Vagina (tissue), 2 donors: Measurements from ENCODE around the gene CDKN2B-AS1. TPM values are rescaled to one million over a fixed set of nuclear protein-coding genes. Genes with fewer than 3 reads are reported as not detected.
"Not testable (repeated sequence)": the region's sequence is repeated elsewhere in the genome, so short reads cannot be mapped to it uniquely, and the experiment has no call there.

Source experiments
- DNase-seq, 2 donors: peaks; one replicate each; pipeline ENCODE4 v3.0.0-alpha.2; 2017; ENCODE audit errors: extremely low spot score in 2 of 2
- H3K27ac ChIP-seq: fragments of 200-600 bp; sonication (generic); one replicate; pipeline ENCODE4 v1.5.1; 2019
- H3K27me3 ChIP-seq: fragments of 200-600 bp; sonication (generic); one replicate; pipeline ENCODE4 v1.5.1; 2019
- H3K36me3 ChIP-seq, 2 donors: fragments of 200-600 bp; sonication (generic); one replicate each; pipeline ENCODE4 v1.5.1; 2017 to 2019
- H3K4me1 ChIP-seq: fragments of 200-600 bp; sonication (generic); one replicate; pipeline ENCODE4 v1.5.1; 2019
- H3K4me3 ChIP-seq, 2 donors: fragments of 200-600 bp; sonication (generic); 1 replicate in 1 of 2; 2 replicates in 1 of 2; pipeline ENCODE4 v1.5.1; 2016 to 2019
- H3K9me3 ChIP-seq: fragments of 200-600 bp; sonication (generic); one replicate; pipeline ENCODE4 v1.5.1; 2019
- CTCF ChIP-seq, 3 experiments: fragments of 450-650 bp in 2 of 3; fragments of 200-600 bp in 1 of 3; sonication (generic) in 1 of 3; IDR thresholded peaks; one replicate each; pipeline ENCODE4 v1.5.1; 2017 to 2019; ENCODE audit warnings: antibody characterized with exemption in 3 of 3, mild to moderate bottlenecking in 2 of 3, moderate library complexity in 2 of 3
- POLR2A ChIP-seq, 2 donors: fragments of 450-650 bp; IDR thresholded peaks; one replicate each; pipeline ENCODE4 v1.6.1; 2017; ENCODE audit warnings: antibody characterized with exemption in 2 of 2, mild to moderate bottlenecking in 2 of 2, moderate library complexity in 2 of 2
- POLR2AphosphoS5 ChIP-seq, 2 donors: sonication (generic); formaldehyde crosslinking; IDR thresholded peaks; one replicate each; pipeline ENCODE4 v1.9.0; 2017; ENCODE audit warnings: antibody characterized with exemption in 2 of 2, mild to moderate bottlenecking in 2 of 2, low read depth in 1 of 2; ENCODE audit not compliant: insufficient read depth in 1 of 2
- intact Hi-C: fragments of 100-400 bp; cut with DNase I; formaldehyde crosslinking; loops from one replicate; pipeline ENCODE4 v1.15.1; 2023
- total RNA-seq: library from RNA; depleted of rRNA; stranded (reverse); fragments of >200 nt; gene quantifications from one replicate; pipeline ENCODE4 v1.2.3, GENCODE V29; 2016

The CDKN2B-AS1 gene
- total RNA-seq, result 5.9 TPM

- no peaks in the 10 kb centered on the region for H3K36me3 ChIP-seq
- no peaks in the 10 kb centered on the region for H3K27me3 ChIP-seq
- TF ChIP-seq POLR2A (IDR thresholded peaks at IDR 0.05), result no peak
- TF ChIP-seq POLR2AphosphoS5 (IDR thresholded peaks at IDR 0.05; ENCODE audit: insufficient read depth in 1 of 2, low read depth in 1 of 2), result no peak
- no peak for TF ChIP-seq CTCF (IDR thresholded peaks at IDR 0.05)
- H3K9me3 ChIP-seq, result no peaks in the 10 kb centered on the region
- peak within 1 kb of the TSS; percentile 79 for H3K27ac ChIP-seq
- DNase-seq, result no peak
- H3K4me3 ChIP-seq, result peak within 1 kb of the TSS; percentile 72 to 84
- intact Hi-C loops, result no loop called here
- peaks cover 11% of the 10 kb centered on the region for H3K4me1 ChIP-seq
Measured at GRCh38 chr9:21994556-21995005, at the start of gene CDKN2B-AS1. Gene CDKN2B-AS1 (plus strand): TSS chr9:21994791.

- H3K36me3 ChIP-seq, result no peaks in the 10 kb centered on the region
- TF ChIP-seq POLR2A (IDR thresholded peaks at IDR 0.05), result no peak
- no peak for TF ChIP-seq POLR2AphosphoS5 (IDR thresholded peaks at IDR 0.05; ENCODE audit: insufficient read depth in 1 of 2, low read depth in 1 of 2)
- TF ChIP-seq CTCF (IDR thresholded peaks at IDR 0.05), result no peak
- DNase-seq, result no peak
- no peak overlapping the region for H3K4me3 ChIP-seq
- no peaks in the 10 kb centered on the region for H3K9me3 ChIP-seq
- H3K4me1 ChIP-seq, result no peaks in the 10 kb centered on the region
- no peak overlapping the region for H3K27ac ChIP-seq
- intact Hi-C loops, result no loop called here
- H3K27me3 ChIP-seq, result no peaks in the 10 kb centered on the region
Measured at GRCh38 chr9:21945606-21946005, 49.0 kb upstream of the CDKN2B-AS1 start.

- Histone ChIP-seq H3K36me3 (no peaks in the 10 kb centered on the region), H3K27ac (no peak overlapping the region), H3K4me3 (no peak overlapping the region), H3K4me1 (no peaks in the 10 kb centered on the region), H3K27me3 (no peaks in the 10 kb centered on the region), H3K9me3 (no peaks in the 10 kb centered on the region)
- no peak for DNase-seq
- intact Hi-C loops, result no loop called here
- TF ChIP-seq POLR2A (IDR thresholded peaks at IDR 0.05) (no peak), POLR2AphosphoS5 (IDR thresholded peaks at IDR 0.05; ENCODE audit: insufficient read depth in 1 of 2, low read depth in 1 of 2) (no peak), CTCF (IDR thresholded peaks at IDR 0.05) (no peak)
Measured at GRCh38 chr9:21958833-21959232, 35.8 kb upstream of the CDKN2B-AS1 start.

- intact Hi-C loops, H3K4me1 ChIP-seq, H3K27me3 ChIP-seq, H3K9me3 ChIP-seq, H3K36me3 ChIP-seq, H3K27ac ChIP-seq, H3K4me3 ChIP-seq, DNase-seq: not testable (repeated sequence)
Measured at GRCh38 chr9:21959268-21959667, 35.3 kb upstream of the CDKN2B-AS1 start.

- no peak overlapping the region for H3K4me3 ChIP-seq
- peaks cover 13% of the 10 kb centered on the region for H3K4me1 ChIP-seq
- no peak overlapping the region for H3K27ac ChIP-seq
- no peaks in the 10 kb centered on the region for H3K9me3 ChIP-seq
- intact Hi-C loops, result no loop called here
- H3K27me3 ChIP-seq, result no peaks in the 10 kb centered on the region
- no peak for DNase-seq
- H3K36me3 ChIP-seq, result no peaks in the 10 kb centered on the region
- TF ChIP-seq CTCF (IDR thresholded peaks at IDR 0.05) (no peak), POLR2A (IDR thresholded peaks at IDR 0.05) (no peak), POLR2AphosphoS5 (IDR thresholded peaks at IDR 0.05; ENCODE audit: insufficient read depth in 1 of 2, low read depth in 1 of 2) (no peak)
Measured at GRCh38 chr9:21961569-21961968, 33.0 kb upstream of the CDKN2B-AS1 start.
